HG03469 (cell line): ENCODE data around the gene SH3TC1.

Source experiments
- ATAC-seq: cut with Tn5 transposase; IDR thresholded peaks from one replicate; pipeline ENCODE4 v1.9.1; 2021; ENCODE audit warnings: mild to moderate bottlenecking, moderate library complexity, moderate number of reproducible peaks; ENCODE audit not compliant: unreplicated experiment

Gene SH3TC1

GRCh38 chr4:8274066-8274652 lies 75.1 kb downstream of the SH3TC1 start:
- ATAC-seq: no peak

- no peak for ATAC-seq
Observed at GRCh38 chr4:8274765-8275547, 75.9 kb downstream of the SH3TC1 start.

GRCh38 chr4:8275548-8275910 lies 76.4 kb downstream of the SH3TC1 start:
- no peak for ATAC-seq

GRCh38 chr4:8276358-8277240 lies 77.5 kb downstream of the SH3TC1 start:
- ATAC-seq: no peak

- no peak for ATAC-seq
Observed at GRCh38 chr4:8277356-8278008, 78.4 kb downstream of the SH3TC1 start.

GRCh38 chr4:8278009-8278395 lies 78.9 kb downstream of the SH3TC1 start:
- ATAC-seq: no peak

GRCh38 chr4:8278421-8279287 lies 79.6 kb downstream of the SH3TC1 start:
- no peak for ATAC-seq

GRCh38 chr4:8279321-8280157 lies 80.4 kb downstream of the SH3TC1 start:
- ATAC-seq: no peak

GRCh38 chr4:8280158-8280875 lies 81.2 kb downstream of the SH3TC1 start:
- ATAC-seq: no peak

- ATAC-seq: no peak
Observed at GRCh38 chr4:8280876-8281440, 81.9 kb downstream of the SH3TC1 start.

- ATAC-seq: no peak
Observed at GRCh38 chr4:8281519-8282133, 82.5 kb downstream of the SH3TC1 start.

- no peak for ATAC-seq
Observed at GRCh38 chr4:8282134-8282641, 83.1 kb downstream of the SH3TC1 start.

GRCh38 chr4:8282742-8283141 lies 83.7 kb downstream of the SH3TC1 start:
- no peak for ATAC-seq

GRCh38 chr4:8283161-8283560 lies 84.1 kb downstream of the SH3TC1 start:
- no peak for ATAC-seq

GRCh38 chr4:8283631-8284121 lies 84.6 kb downstream of the SH3TC1 start:
- no peak for ATAC-seq

GRCh38 chr4:8284391-8284790 lies 85.3 kb downstream of the SH3TC1 start:
- ATAC-seq: no peak

GRCh38 chr4:8285143-8285975 lies 86.3 kb downstream of the SH3TC1 start:
- no peak for ATAC-seq
